Nephron progenitor cell (in vitro differentiated cells): ENCODE results near the gene PLAAT2.

ENCODE experiments used
- DNase-seq: peaks from one replicate; pipeline ENCODE4 v3.0.0; 2021
- H3K27ac Mint-ChIP-seq: 2 replicates; pipeline ENCODE4 v1.8.0; 2021; ENCODE audit warnings: mild to moderate bottlenecking, moderate library complexity, mixed read lengths
- H3K27me3 Mint-ChIP-seq: 2 replicates; pipeline ENCODE4 v1.8.0; 2021; ENCODE audit warnings: mild to moderate bottlenecking, low read depth, mixed read lengths; ENCODE audit not compliant: poor library complexity
- H3K36me3 Mint-ChIP-seq: 2 replicates; pipeline ENCODE4 v1.8.0; 2021; ENCODE audit warnings: low read depth, mixed read lengths
- H3K4me1 Mint-ChIP-seq: 2 replicates; pipeline ENCODE4 v1.8.0; 2021; ENCODE audit warnings: mixed read lengths
- H3K4me3 Mint-ChIP-seq: 2 replicates; pipeline ENCODE4 v1.8.0; 2021; ENCODE audit warnings: mild to moderate bottlenecking, moderate library complexity, mixed read lengths
- H3K9me3 Mint-ChIP-seq: 2 replicates; pipeline ENCODE4 v1.8.0; 2021; ENCODE audit warnings: mild to moderate bottlenecking, moderate library complexity, mixed read lengths
- CTCF ChIP-seq: fragments of 200-600 bp; sonication (generic); IDR thresholded peaks from 2 replicates; pipeline ENCODE4 v1.5.0; 2021; ENCODE audit warnings: antibody characterized with exemption

PLAAT2 gene

GRCh38 chr11:63598556-63598955, 35.4 kb upstream of the PLAAT2 start:
- peaks cover 28% of the 10 kb centered on the region for H3K27me3 Mint-ChIP-seq
- peaks cover 7% of the 10 kb centered on the region for H3K9me3 Mint-ChIP-seq
- H3K36me3 Mint-ChIP-seq, result no peaks in the 10 kb centered on the region
- no peaks in the 10 kb centered on the region for H3K4me1 Mint-ChIP-seq
- DNase-seq, result no peak
- TF ChIP-seq CTCF, result no peak
- no peak overlapping the region for H3K4me3 Mint-ChIP-seq
- no peak overlapping the region for H3K27ac Mint-ChIP-seq

GRCh38 chr11:63595296-63595695, 32.1 kb upstream of the PLAAT2 start:
- no peak overlapping the region for H3K4me3 Mint-ChIP-seq
- no peak for DNase-seq
- peaks cover 7% of the 10 kb centered on the region for H3K9me3 Mint-ChIP-seq
- H3K27ac Mint-ChIP-seq, result no peak overlapping the region
- TF ChIP-seq CTCF, result no peak
- no peaks in the 10 kb centered on the region for H3K4me1 Mint-ChIP-seq
- H3K27me3 Mint-ChIP-seq, result peaks cover 30% of the 10 kb centered on the region
- H3K36me3 Mint-ChIP-seq, result no peaks in the 10 kb centered on the region

GRCh38 chr11:63592975-63593395, 29.8 kb upstream of the PLAAT2 start:
- DNase-seq, result peak; percentile 23
- Mint-ChIP-seq H3K9me3 (peaks cover 7% of the 10 kb centered on the region), H3K4me3 (no peak overlapping the region), H3K4me1 (no peaks in the 10 kb centered on the region), H3K36me3 (no peaks in the 10 kb centered on the region), H3K27me3 (peaks cover 15% of the 10 kb centered on the region), H3K27ac (no peak overlapping the region)
- peak; percentile 42 for TF ChIP-seq CTCF

- no peaks in the 10 kb centered on the region for H3K36me3 Mint-ChIP-seq
- H3K27ac Mint-ChIP-seq, result no peak overlapping the region
- no peak for DNase-seq
- no peak overlapping the region for H3K4me3 Mint-ChIP-seq
- TF ChIP-seq CTCF, result no peak
- no peaks in the 10 kb centered on the region for H3K9me3 Mint-ChIP-seq
- peaks cover 19% of the 10 kb centered on the region for H3K27me3 Mint-ChIP-seq
- no peaks in the 10 kb centered on the region for H3K4me1 Mint-ChIP-seq
Measured at GRCh38 chr11:63590024-63590788, 27.0 kb upstream of the PLAAT2 start.

- Mint-ChIP-seq H3K4me3 (no peak overlapping the region), H3K36me3 (no peaks in the 10 kb centered on the region), H3K4me1 (no peaks in the 10 kb centered on the region), H3K9me3 (no peaks in the 10 kb centered on the region), H3K27ac (no peak overlapping the region), H3K27me3 (peaks cover 14% of the 10 kb centered on the region)
- no peak for TF ChIP-seq CTCF
- DNase-seq, result no peak
Measured at GRCh38 chr11:63589000-63589399, 25.8 kb upstream of the PLAAT2 start.
